Type B pancreatic cell (in vitro differentiated cells): ENCODE results near the gene MN1. TPM values are rescaled to one million over a fixed set of nuclear protein-coding genes. Genes with fewer than 3 reads are reported as not detected.

Source experiments
- DNase-seq: peaks from one replicate; pipeline ENCODE4 v3.0.0; 2021; ENCODE audit warnings: mixed read lengths; ENCODE audit not compliant: unreplicated experiment; ENCODE audit errors: extremely low spot score
- H3K27ac Mint-ChIP-seq: 2 replicates; pipeline ENCODE4 v1.8.0; 2021; ENCODE audit warnings: mild to moderate bottlenecking, mixed read lengths
- H3K27me3 Mint-ChIP-seq: 2 replicates; pipeline ENCODE4 v1.8.0; 2021; ENCODE audit warnings: mixed read lengths
- H3K36me3 Mint-ChIP-seq: 2 replicates; pipeline ENCODE4 v1.8.0; 2021; ENCODE audit warnings: mixed read lengths
- H3K4me1 Mint-ChIP-seq: one replicate; pipeline ENCODE4 v1.8.0; 2021; ENCODE audit warnings: mixed read lengths; ENCODE audit not compliant: unreplicated experiment
- H3K4me3 Mint-ChIP-seq: 2 replicates; pipeline ENCODE4 v1.8.0; 2021; ENCODE audit warnings: mild to moderate bottlenecking, mixed read lengths
- H3K9me3 Mint-ChIP-seq: 2 replicates; pipeline ENCODE4 v1.8.0; 2021; ENCODE audit warnings: mixed read lengths
- total RNA-seq: library from RNA; stranded (reverse); gene quantifications from 2 replicates; pipeline ENCODE4 v1.2.1, GENCODE V29; 2021; ENCODE audit warnings: low replicate concordance
- TF ChIP-seq, protein P1 (sequence below): fragments of 200-600 bp; sonication (generic); conservative IDR thresholded peaks from 2 replicates; pipeline ENCODE4 v1.5.0; 2021; ENCODE audit warnings: antibody characterized with exemption, mild to moderate bottlenecking

The MN1 gene
- total RNA-seq, 1 donor from 2014 or later: 17.0 TPM

DNA sequence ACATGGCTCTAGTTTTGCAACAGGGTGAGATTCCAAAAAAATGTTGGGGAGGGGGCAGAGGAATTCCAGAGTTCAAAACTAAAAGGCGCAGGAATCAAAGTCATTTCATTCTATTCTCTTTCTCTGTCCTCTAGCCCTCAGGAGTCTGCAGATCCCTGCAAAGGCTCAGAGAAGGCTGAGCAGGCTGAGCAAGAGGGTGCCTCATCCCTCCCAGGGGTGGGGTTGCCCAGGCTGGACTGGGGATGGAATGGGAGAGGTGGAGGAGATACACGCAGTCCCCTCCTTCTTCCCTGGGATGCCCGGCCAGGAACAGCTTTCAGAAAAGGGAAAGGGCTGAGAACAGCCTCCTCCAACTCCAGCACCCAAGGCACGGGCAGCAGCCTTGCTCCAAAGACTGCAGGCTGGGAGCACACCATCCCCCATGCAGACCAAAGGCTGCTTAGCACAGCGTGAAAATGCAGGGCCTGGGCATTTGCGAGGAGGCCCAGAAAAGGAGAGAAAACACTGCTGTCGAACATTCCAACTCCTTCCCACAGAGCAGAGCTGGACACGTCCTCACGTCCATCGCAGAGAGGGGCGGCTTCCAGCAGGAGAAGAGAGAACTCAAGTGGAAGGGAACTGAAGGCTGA is 51.8 kb downstream of the MN1 start:
- no peak for DNase-seq
- Mint-ChIP-seq H3K27me3 (peaks cover 45% of the 10 kb centered on the region), H3K4me3 (peak overlapping the region; percentile 61), H3K9me3 (no peaks in the 10 kb centered on the region), H3K36me3 (no peaks in the 10 kb centered on the region), H3K27ac (peak overlapping the region; percentile 39), H3K4me1 (peaks cover 46% of the 10 kb centered on the region)
- TF ChIP-seq, protein P1, sequence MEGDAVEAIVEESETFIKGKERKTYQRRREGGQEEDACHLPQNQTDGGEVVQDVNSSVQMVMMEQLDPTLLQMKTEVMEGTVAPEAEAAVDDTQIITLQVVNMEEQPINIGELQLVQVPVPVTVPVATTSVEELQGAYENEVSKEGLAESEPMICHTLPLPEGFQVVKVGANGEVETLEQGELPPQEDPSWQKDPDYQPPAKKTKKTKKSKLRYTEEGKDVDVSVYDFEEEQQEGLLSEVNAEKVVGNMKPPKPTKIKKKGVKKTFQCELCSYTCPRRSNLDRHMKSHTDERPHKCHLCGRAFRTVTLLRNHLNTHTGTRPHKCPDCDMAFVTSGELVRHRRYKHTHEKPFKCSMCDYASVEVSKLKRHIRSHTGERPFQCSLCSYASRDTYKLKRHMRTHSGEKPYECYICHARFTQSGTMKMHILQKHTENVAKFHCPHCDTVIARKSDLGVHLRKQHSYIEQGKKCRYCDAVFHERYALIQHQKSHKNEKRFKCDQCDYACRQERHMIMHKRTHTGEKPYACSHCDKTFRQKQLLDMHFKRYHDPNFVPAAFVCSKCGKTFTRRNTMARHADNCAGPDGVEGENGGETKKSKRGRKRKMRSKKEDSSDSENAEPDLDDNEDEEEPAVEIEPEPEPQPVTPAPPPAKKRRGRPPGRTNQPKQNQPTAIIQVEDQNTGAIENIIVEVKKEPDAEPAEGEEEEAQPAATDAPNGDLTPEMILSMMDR: no peak

DNA sequence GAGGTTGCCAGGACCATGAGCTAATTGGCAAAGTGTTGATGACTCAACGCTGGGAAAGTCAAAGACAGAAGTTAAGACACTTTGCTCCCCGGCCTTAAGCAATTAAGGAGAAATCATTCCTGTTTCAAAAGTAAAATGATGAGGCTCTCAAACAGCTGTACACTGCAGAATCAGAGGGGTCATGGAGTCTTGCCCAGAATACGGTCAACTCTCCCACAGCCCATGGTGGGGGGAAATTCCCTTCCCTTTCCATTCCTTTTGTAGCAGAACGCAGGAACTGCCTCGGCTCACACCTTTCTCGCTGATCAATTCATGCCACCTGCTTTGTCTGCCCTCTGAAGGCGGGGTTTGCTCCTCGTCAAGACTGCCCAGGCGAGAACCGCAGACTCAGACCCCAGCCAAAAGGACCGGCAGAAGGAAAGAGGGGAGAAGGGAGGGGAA is 52.8 kb downstream of the MN1 start:
- no peak for DNase-seq
- Mint-ChIP-seq H3K4me3 (no peak overlapping the region), H3K4me1 (peaks cover 37% of the 10 kb centered on the region), H3K9me3 (no peaks in the 10 kb centered on the region), H3K27ac (peak overlapping the region; percentile 36), H3K36me3 (no peaks in the 10 kb centered on the region), H3K27me3 (peaks cover 52% of the 10 kb centered on the region)
- TF ChIP-seq, protein P1: no peak

DNA sequence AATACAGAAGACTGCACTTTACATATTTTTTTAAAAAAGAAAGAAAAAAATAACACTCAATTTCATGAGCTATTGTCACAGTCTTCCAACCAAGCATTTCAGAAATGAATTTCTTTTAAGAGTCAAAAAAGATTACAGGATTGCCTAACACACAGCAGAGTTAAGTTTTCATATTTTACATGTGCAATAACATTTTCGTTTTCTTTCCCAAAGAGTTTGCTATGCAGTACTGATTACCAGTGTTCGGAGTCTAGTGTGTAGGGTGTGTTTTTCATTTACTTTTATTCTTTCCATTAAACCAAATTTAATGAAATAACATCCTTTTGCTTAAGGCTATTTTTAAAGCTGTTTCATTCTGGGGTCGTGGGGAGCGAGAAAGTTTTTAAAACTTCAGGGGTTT is 53.2 kb downstream of the MN1 start:
- Mint-ChIP-seq H3K4me1 (peaks cover 40% of the 10 kb centered on the region), H3K36me3 (no peaks in the 10 kb centered on the region), H3K4me3 (no peak overlapping the region), H3K27me3 (peaks cover 57% of the 10 kb centered on the region), H3K27ac (no peak overlapping the region), H3K9me3 (no peaks in the 10 kb centered on the region)
- TF ChIP-seq, protein P1: no peak
- DNase-seq: no peak

DNA sequence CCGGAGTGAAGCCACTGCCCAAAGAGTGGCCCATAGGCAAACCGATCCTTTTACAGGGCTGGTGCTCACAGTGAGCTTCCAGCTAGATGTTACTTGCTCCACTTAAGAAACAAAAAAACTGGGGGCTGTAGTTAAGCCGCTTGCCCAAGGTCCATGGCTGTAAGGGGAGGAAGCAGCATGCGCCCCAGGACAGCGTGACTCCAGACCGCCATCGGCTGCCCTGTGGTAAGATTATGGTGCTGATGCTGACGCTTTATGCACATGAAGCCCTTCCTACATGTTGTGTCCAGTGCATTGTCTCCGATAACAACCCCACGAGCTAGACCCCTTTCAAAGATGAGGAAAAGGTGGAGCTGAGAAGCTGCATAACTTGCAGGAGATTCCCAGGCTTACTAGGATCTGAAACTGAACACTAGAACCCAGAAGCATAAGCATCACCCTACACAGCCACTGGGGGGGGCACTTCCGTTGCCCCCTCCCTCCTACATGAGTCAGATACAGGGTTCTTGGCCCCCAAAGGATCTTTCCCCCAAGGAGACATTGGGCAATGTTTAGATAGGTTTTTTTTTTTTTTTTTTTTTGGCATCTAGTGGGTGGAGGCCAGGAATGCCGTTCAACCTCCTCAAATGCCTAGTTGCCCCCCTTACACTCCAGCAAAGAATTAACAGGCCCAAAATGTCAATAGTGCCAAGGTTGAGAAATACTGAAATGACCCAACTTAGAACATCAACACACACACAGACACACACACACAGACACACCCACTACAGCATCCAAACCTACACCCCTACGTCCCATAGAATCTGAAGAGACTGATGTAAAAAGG is 53.9 kb downstream of the MN1 start:
- TF ChIP-seq, protein P1: peak; percentile 67
- H3K4me3 Mint-ChIP-seq: no peak overlapping the region
- peaks cover 40% of the 10 kb centered on the region for H3K4me1 Mint-ChIP-seq
- no peaks in the 10 kb centered on the region for H3K9me3 Mint-ChIP-seq
- no peak overlapping the region for H3K27ac Mint-ChIP-seq
- DNase-seq: no peak
- peaks cover 63% of the 10 kb centered on the region for H3K27me3 Mint-ChIP-seq
- no peaks in the 10 kb centered on the region for H3K36me3 Mint-ChIP-seq

DNA sequence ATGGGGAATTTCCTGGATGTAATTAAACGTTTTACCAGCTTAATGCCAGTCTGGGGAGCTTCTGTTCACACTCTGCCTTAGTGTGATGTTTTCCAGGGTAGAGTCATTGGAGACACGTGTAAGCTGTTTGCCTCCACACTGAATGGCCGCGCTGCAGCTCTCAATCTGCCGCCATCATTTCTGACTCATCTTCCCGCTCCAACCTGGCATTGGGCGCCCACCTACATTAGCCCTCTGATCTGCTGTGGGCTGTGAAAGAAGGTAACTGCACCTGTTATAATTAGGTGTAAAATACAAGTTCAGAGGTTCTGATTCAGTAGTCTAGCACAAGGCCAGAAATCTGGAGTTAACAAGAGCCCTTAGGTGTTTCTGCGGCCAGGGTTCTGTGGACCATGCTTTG is 54.6 kb downstream of the MN1 start:
- TF ChIP-seq, protein P1: no peak
- H3K9me3 Mint-ChIP-seq: no peaks in the 10 kb centered on the region
- no peak overlapping the region for H3K4me3 Mint-ChIP-seq
- no peak overlapping the region for H3K27ac Mint-ChIP-seq
- H3K27me3 Mint-ChIP-seq: peaks cover 67% of the 10 kb centered on the region
- no peaks in the 10 kb centered on the region for H3K36me3 Mint-ChIP-seq
- DNase-seq: no peak
- H3K4me1 Mint-ChIP-seq: peaks cover 40% of the 10 kb centered on the region
